Loucy (cell line): ENCODE results near the gene SMG6.

ENCODE experiments used
- CTCF ChIP-seq: fragments of 200-600 bp; sonication (generic); conservative IDR thresholded peaks from 2 replicates; pipeline ENCODE4 v1.5.1; 2014; ENCODE audit warnings: mild to moderate bottlenecking, antibody characterized with exemption, low read length
- EZH2phosphoT487 ChIP-seq: fragments of 200-600 bp; IDR thresholded peaks from 2 replicates; pipeline ENCODE4 v1.6.1; 2018; ENCODE audit warnings: antibody characterized with exemption, mild to moderate bottlenecking, moderate library complexity, borderline replicate concordance

GRCh38 chr17:2233441-2233947 is 70.1 kb downstream of the SMG6 start:
- no peak for TF ChIP-seq CTCF
- no peak for TF ChIP-seq EZH2phosphoT487
